Tibial artery (tissue), 4 donors: ENCODE data around the gene UBAP2L.
A peak's percentile ranks its signal among the peaks of the same experiment; 100 is the strongest.
"Not testable (repeated sequence)": the region's sequence is repeated elsewhere in the genome, so short reads cannot be mapped to it uniquely, and the experiment has no call there.

ENCODE experiments used
- DNase-seq, 2 donors: peaks; one replicate each; pipeline ENCODE4 v3.0.0-alpha.2; 2019
- H3K27ac ChIP-seq, 2 donors: fragments of 200-600 bp; sonication (generic) in 1 of 2; 1 replicate in 1 of 2; 2 replicates in 1 of 2; pipeline ENCODE4 v1.5.1; 2018 to 2019; ENCODE audit warnings: mild to moderate bottlenecking in 1 of 2
- H3K27me3 ChIP-seq, 2 donors: fragments of 200-600 bp; sonication (generic) in 1 of 2; one replicate each; pipeline versions ENCODE4 v1.5.1 to v1.6.0; 2016 to 2019
- H3K36me3 ChIP-seq, 3 donors: fragments of 200-600 bp; sonication (generic) in 2 of 3; one replicate each; pipeline ENCODE4 v1.5.1; 2016 to 2019; ENCODE audit warnings: mild to moderate bottlenecking in 2 of 3
- H3K4me1 ChIP-seq, 4 donors: fragments of 200-600 bp; sonication (generic) in 2 of 4; 1 replicate in 3 of 4; 2 replicates in 1 of 4; pipeline ENCODE4 v1.5.1; 2016 to 2019
- H3K4me3 ChIP-seq, 2 donors: fragments of 200-600 bp; sonication (generic) in 1 of 2; 1 replicate in 1 of 2; 2 replicates in 1 of 2; pipeline ENCODE4 v1.5.1; 2018 to 2019; ENCODE audit warnings: mild to moderate bottlenecking in 2 of 2
- H3K9me3 ChIP-seq, 3 donors: fragments of 200-600 bp; sonication (generic) in 1 of 3; one replicate each; pipeline ENCODE4 v1.5.1; 2016 to 2019
- intact Hi-C: fragments of 100-400 bp; cut with DNase I; formaldehyde crosslinking; loops from one replicate; pipeline ENCODE4 v1.15.0; 2023; ENCODE audit warnings: low total_unique reads
- TF ChIP-seq, protein P1 (sequence below), 2 experiments: fragments of 200-600 bp in 1 of 2; fragments of 450-650 bp in 1 of 2; IDR thresholded peaks; one replicate each; pipeline ENCODE4 v1.5.1; 2017 to 2019; ENCODE audit warnings: antibody characterized with exemption in 2 of 2, mild to moderate bottlenecking in 1 of 2, moderate library complexity in 1 of 2

The UBAP2L gene

DNA sequence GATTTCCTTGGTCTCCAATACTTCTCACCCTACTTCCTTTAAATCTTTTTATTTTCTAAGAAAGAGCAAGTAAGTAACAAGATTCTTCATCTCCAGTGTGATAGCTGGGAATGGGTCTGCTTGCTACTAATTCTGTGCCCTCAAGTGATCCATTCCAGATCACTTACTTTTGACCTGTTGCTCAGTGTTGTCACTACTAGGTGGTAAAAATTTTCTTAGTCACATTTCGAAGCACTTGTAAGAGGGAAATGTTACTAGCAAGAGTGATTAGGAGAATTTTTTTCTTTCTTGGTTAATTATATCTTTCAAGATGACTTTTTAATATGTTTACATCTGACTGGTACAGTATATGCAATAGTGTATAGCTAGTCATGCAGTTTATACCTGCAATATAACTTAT is 2.2 kb downstream of the UBAP2L start:
- TF ChIP-seq, protein P1, sequence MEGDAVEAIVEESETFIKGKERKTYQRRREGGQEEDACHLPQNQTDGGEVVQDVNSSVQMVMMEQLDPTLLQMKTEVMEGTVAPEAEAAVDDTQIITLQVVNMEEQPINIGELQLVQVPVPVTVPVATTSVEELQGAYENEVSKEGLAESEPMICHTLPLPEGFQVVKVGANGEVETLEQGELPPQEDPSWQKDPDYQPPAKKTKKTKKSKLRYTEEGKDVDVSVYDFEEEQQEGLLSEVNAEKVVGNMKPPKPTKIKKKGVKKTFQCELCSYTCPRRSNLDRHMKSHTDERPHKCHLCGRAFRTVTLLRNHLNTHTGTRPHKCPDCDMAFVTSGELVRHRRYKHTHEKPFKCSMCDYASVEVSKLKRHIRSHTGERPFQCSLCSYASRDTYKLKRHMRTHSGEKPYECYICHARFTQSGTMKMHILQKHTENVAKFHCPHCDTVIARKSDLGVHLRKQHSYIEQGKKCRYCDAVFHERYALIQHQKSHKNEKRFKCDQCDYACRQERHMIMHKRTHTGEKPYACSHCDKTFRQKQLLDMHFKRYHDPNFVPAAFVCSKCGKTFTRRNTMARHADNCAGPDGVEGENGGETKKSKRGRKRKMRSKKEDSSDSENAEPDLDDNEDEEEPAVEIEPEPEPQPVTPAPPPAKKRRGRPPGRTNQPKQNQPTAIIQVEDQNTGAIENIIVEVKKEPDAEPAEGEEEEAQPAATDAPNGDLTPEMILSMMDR (IDR thresholded peaks at IDR 0.05), result no peak
- Histone ChIP-seq H3K9me3 (no peaks in the 10 kb centered on the region), H3K36me3 (peaks cover 0 to 31% (median 25%) of the 10 kb centered on the region in 3 donors), H3K4me3 (peak overlapping the region in 1 of 2 donors; percentile 72), H3K27ac (peak overlapping the region in 1 of 2 donors; percentile 98), H3K27me3 (no peaks in the 10 kb centered on the region), H3K4me1 (peaks cover 0 to 56% (median 36%) of the 10 kb centered on the region in 4 donors)
- intact Hi-C loops, result no loop called here
- DNase-seq, result no peak

DNA sequence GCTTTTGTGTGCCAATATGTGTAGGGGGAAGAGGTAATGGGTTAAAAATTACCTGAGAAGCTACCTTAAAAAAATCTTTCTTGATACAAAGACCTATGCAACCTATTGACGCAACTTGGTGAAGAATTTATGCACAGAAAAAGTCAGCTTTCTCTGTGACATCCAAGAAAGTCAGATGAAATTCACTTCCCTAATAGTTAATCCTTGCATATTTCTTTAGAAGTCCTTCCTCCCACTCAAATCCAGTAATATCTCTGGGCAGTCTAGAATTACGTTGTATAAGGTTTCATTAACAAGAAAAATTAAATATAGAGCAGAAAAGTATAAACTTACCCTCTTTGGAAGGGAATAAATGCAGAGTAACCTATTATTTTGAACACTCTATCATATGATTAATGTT is 2.9 kb downstream of the UBAP2L start:
- TF ChIP-seq, protein P1 (IDR thresholded peaks at IDR 0.05), result no peak
- H3K27ac ChIP-seq, result peak overlapping the region in 1 of 2 donors; percentile 13
- intact Hi-C loops, result no loop called here
- H3K4me3 ChIP-seq, result no peak overlapping the region
- H3K4me1 ChIP-seq, result peaks cover 0 to 49% (median 30%) of the 10 kb centered on the region in 4 donors
- no peak for DNase-seq
- no peaks in the 10 kb centered on the region for H3K27me3 ChIP-seq
- no peaks in the 10 kb centered on the region for H3K9me3 ChIP-seq
- peaks cover 6 to 36% (median 26%) of the 10 kb centered on the region in 3 donors for H3K36me3 ChIP-seq

DNA sequence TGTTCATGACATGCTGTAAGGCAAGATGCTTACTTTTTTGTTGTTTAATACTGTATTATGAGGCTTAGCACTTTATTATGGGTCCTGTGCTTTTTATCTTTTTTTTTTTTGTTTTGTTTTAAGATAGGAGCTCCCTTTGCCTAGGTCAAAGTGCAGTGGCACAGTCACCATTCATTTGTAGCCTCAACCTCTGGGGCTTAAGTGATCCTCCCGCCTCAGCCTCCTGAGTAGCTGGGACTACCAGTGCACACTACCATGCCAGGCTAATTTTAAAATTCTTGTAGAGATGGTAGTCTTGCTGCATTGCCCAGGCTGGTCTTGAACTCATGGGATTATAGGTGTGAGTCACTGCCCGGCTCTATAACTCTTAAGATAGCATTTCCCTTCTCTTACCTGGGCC is 4.6 kb downstream of the UBAP2L start:
- intact Hi-C loops, result no loop called here

DNA sequence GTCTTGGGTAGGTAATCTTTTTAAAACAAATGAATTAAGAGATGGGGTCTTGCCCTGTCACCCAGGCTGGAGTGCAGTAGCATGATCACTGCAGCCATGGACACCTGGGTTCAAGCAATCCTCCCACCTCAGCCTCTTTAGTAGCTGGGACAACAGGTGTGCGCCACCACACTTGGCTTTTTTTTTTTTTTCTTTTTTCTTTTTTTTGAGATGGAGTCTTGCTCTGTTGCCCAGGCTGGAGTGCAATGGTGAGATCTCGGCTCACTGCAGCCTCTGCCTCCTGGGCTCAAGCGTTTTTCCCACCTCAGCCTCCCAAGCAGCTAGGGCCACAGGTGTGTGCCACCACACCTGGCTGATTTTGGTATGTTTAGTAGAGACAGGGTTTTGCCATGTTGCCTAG is 10.4 kb downstream of the UBAP2L start:
- H3K27me3 ChIP-seq, H3K27ac ChIP-seq, H3K4me3 ChIP-seq, H3K4me1 ChIP-seq, intact Hi-C loops, DNase-seq, H3K9me3 ChIP-seq: not testable (repeated sequence)
- peaks cover 79 to 100% (median 92%) of the 10 kb centered on the region in 3 donors for H3K36me3 ChIP-seq

More for the DNA sequence above, 4.6 kb downstream of the UBAP2L start:
- Histone ChIP-seq H3K4me3 (no peak overlapping the region), H3K4me1 (peaks cover 0 to 38% (median 20%) of the 10 kb centered on the region in 4 donors), H3K27ac (no peak overlapping the region), H3K36me3 (peaks cover 23 to 53% (median 44%) of the 10 kb centered on the region in 3 donors), H3K27me3 (no peaks in the 10 kb centered on the region), H3K9me3 (no peaks in the 10 kb centered on the region)
- TF ChIP-seq, protein P1 (IDR thresholded peaks at IDR 0.05), result no peak
- no peak for DNase-seq

DNA sequence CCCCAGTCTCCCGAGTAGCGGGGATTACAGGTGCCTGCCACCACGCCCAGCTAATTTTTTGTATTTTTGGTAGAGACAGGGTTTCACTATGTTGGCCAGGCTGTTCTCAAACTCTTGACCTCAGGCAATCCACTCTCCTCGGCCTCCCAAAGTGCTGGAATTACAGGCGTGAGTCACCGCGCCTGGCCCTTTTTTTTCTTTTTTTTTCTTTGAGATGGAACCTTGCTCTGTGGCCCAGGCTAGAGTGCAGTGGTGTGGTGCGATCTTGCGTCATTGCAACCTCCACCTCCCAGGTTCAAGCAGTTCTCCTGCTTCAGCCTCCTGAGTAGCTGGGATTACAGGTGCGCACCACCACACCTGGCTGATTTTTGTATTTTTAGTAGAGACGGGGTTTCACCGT is 12.4 kb downstream of the UBAP2L start:
- H3K27ac ChIP-seq, DNase-seq, H3K9me3 ChIP-seq, intact Hi-C loops, H3K27me3 ChIP-seq, H3K4me1 ChIP-seq, H3K4me3 ChIP-seq: not testable (repeated sequence)
- H3K36me3 ChIP-seq, result peaks cover 97 to 100% (median 99%) of the 10 kb centered on the region in 3 donors

DNA sequence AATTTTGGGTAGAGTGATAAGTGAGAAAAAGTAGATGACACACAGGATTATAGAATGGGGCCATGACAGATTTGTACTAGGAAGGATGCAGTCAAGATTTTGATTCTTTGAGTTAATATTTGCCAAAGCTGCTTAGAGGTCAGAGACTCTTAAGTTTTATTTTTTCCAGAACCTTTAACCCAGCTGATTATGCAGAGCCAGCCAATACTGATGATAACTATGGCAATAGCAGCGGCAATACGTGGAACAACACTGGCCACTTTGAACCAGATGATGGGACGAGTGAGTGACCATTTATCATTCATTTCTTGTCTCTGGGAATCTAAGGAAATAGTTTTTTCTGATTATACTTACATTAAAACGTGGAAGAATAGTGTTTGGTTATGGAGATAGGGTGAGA is 16.1 kb downstream of the UBAP2L start:
- Histone ChIP-seq H3K27me3 (no peaks in the 10 kb centered on the region), H3K9me3 (no peaks in the 10 kb centered on the region), H3K4me1 (no peaks in the 10 kb centered on the region), H3K36me3 (peaks cover 72 to 100% (median 92%) of the 10 kb centered on the region in 3 donors), H3K27ac (no peak overlapping the region), H3K4me3 (no peak overlapping the region)
- DNase-seq, result no peak
- TF ChIP-seq, protein P1 (IDR thresholded peaks at IDR 0.05), result no peak
- intact Hi-C loops, result no loop called here

DNA sequence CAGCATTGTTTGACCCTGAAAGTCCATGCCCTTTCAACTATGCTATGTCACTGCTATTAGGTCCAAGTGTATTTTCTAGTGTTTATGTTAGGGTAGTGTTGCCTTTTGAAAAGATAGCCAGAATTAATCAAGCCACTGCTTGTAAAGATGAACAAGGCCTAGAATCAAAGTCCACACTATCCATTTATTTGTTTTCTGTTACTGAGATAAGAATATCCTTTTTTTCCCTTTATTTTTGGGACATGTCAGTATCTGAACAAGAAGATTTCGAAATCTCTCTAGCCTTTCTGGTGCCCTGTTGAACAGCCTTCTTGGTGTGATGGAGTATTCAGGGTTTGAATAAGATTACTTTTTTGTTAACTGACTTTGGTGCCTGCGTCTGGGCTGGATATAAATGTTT is 16.7 kb downstream of the UBAP2L start:
- TF ChIP-seq, protein P1 (IDR thresholded peaks at IDR 0.05), result no peak
- H3K4me3 ChIP-seq, result no peak overlapping the region
- H3K27ac ChIP-seq, result no peak overlapping the region
- peaks cover 68 to 100% (median 92%) of the 10 kb centered on the region in 3 donors for H3K36me3 ChIP-seq
- DNase-seq, result no peak
- H3K4me1 ChIP-seq, result no peaks in the 10 kb centered on the region
- no peaks in the 10 kb centered on the region for H3K27me3 ChIP-seq
- no peaks in the 10 kb centered on the region for H3K9me3 ChIP-seq
- intact Hi-C loops, result no loop called here
